CD4-positive, CD25-positive, alpha-beta regulatory T cell (primary cell): Measurements from ENCODE around the gene CAPZB. TPM values are rescaled to one million over a fixed set of nuclear protein-coding genes. Genes with fewer than 3 reads are reported as not detected.

Experiments
- ATAC-seq, 2 donors: fragments of 150-1000 bp; cut with Tn5 transposase; one replicate each; pipeline ENCODE4 v1.10.0; 2021; ENCODE audit warnings: low read depth in 2 of 2, moderate number of reproducible peaks in 2 of 2, moderate library complexity in 1 of 2
- DNase-seq, 3 donors: peaks; one replicate each; pipeline versions ENCODE4 v3.0.0 to v3.0.0-alpha.2; 2012 to 2022; ENCODE audit warnings: mixed read lengths in 1 of 3
- H3K27ac ChIP-seq: one replicate; pipeline ENCODE4 v1.7.0; 2013; ENCODE audit warnings: mild to moderate bottlenecking, low read length; ENCODE audit not compliant: insufficient read depth, poor library complexity, severe bottlenecking
- H3K27me3 ChIP-seq: one replicate; pipeline ENCODE4 v1.7.0; 2013; ENCODE audit warnings: low read length; ENCODE audit not compliant: control insufficient read depth, insufficient read depth
- H3K36me3 ChIP-seq: one replicate; pipeline ENCODE4 v1.7.0; 2013; ENCODE audit warnings: mild to moderate bottlenecking, low read length, moderate library complexity; ENCODE audit not compliant: control insufficient read depth, insufficient read depth
- H3K4me1 ChIP-seq: 2 replicates; pipeline ENCODE4 v1.7.0; 2013; ENCODE audit warnings: mild to moderate bottlenecking, low read length; ENCODE audit not compliant: insufficient read depth, control insufficient read depth, poor library complexity, severe bottlenecking
- H3K4me3 ChIP-seq: one replicate; pipeline ENCODE4 v1.7.0; 2013; ENCODE audit warnings: low read depth, mild to moderate bottlenecking, low read length, moderate library complexity
- H3K9me3 ChIP-seq, 2 experiments: 1 replicate in 1 of 2; 2 replicates in 1 of 2; pipeline ENCODE4 v1.7.0; 2013; ENCODE audit warnings: low read length in 2 of 2, mild to moderate bottlenecking in 1 of 2, moderate library complexity in 1 of 2; ENCODE audit not compliant: control insufficient read depth in 2 of 2
- H3K27ac Mint-ChIP-seq, 3 donors: one replicate each; pipeline ENCODE4 v1.8.0; 2020 to 2022; ENCODE audit warnings: mild to moderate bottlenecking in 3 of 3, mixed read lengths in 3 of 3, moderate library complexity in 2 of 3
- H3K27me3 Mint-ChIP-seq: one replicate; pipeline ENCODE4 v1.8.0; 2022; ENCODE audit warnings: mild to moderate bottlenecking, mixed read lengths
- H3K36me3 Mint-ChIP-seq: one replicate; pipeline ENCODE4 v1.8.0; 2020; ENCODE audit warnings: mixed read lengths
- H3K4me1 Mint-ChIP-seq, 4 donors: one replicate each; pipeline ENCODE4 v1.8.0; 2020 to 2022; ENCODE audit warnings: mixed read lengths in 4 of 4, mild to moderate bottlenecking in 1 of 4
- H3K4me3 Mint-ChIP-seq, 4 donors: one replicate each; pipeline ENCODE4 v1.8.0; 2020 to 2022; ENCODE audit warnings: mild to moderate bottlenecking in 4 of 4, mixed read lengths in 4 of 4, moderate library complexity in 3 of 4
- H3K9me3 Mint-ChIP-seq, 7 donors: one replicate each; pipeline ENCODE4 v1.8.0; 2020 to 2022; ENCODE audit warnings: mixed read lengths in 7 of 7, mild to moderate bottlenecking in 3 of 7, moderate library complexity in 2 of 7
- polyA plus RNA-seq, 4 donors: library from polyadenylated mRNA; unstranded; fragments of 300-500 nt; fragmentation: Illumina TruSeq; gene quantifications; one replicate each; pipeline ENCODE4 v1.2.3, GENCODE V29; 2021
- total RNA-seq: library from RNA; stranded (reverse); gene quantifications from one replicate; pipeline ENCODE4 v1.2.3, GENCODE V29; 2022

Gene CAPZB
- total and polyA plus RNA-seq, 5 donors from 2014 or later = 372 to 588 (median 462) TPM

GRCh38 chr1:19361611-19362147 lies 123.7 kb downstream of the CAPZB start:
- Histone ChIP-seq H3K4me1 (peaks cover 7% of the 10 kb centered on the region), H3K9me3 (no peaks in the 10 kb centered on the region), H3K27ac (no peak overlapping the region), H3K4me3 (no peak overlapping the region), H3K27me3 (no peaks in the 10 kb centered on the region), H3K36me3 (peaks cover 30% of the 10 kb centered on the region)
- no peaks in the 10 kb centered on the region for H3K9me3 Mint-ChIP-seq
- DNase-seq (no peak), ATAC-seq (no peak)
- H3K4me3 Mint-ChIP-seq = no peak overlapping the region
- H3K4me1 Mint-ChIP-seq = peaks cover 6 to 38% (median 30%) of the 10 kb centered on the region in 4 donors
- peaks cover 18% of the 10 kb centered on the region for H3K36me3 Mint-ChIP-seq
- no peaks in the 10 kb centered on the region for H3K27me3 Mint-ChIP-seq
- H3K27ac Mint-ChIP-seq = peak overlapping the region in 1 of 3 donors; percentile 61

- Histone ChIP-seq H3K9me3 (no peaks in the 10 kb centered on the region), H3K4me1 (peaks cover 7% of the 10 kb centered on the region), H3K27ac (no peak overlapping the region), H3K36me3 (peaks cover 37% of the 10 kb centered on the region), H3K27me3 (no peaks in the 10 kb centered on the region), H3K4me3 (no peak overlapping the region)
- peak overlapping the region in 2 of 3 donors; percentile 27 to 61 for H3K27ac Mint-ChIP-seq
- no peak overlapping the region for H3K4me3 Mint-ChIP-seq
- H3K9me3 Mint-ChIP-seq = no peaks in the 10 kb centered on the region
- H3K36me3 Mint-ChIP-seq = peaks cover 18% of the 10 kb centered on the region
- no peaks in the 10 kb centered on the region for H3K27me3 Mint-ChIP-seq
- no peak for ATAC-seq
- no peak for DNase-seq
- H3K4me1 Mint-ChIP-seq = peaks cover 6 to 38% (median 26%) of the 10 kb centered on the region in 4 donors
These were observed 124.3 kb downstream of the CAPZB start for GRCh38 chr1:19360843-19361610.

- Mint-ChIP-seq H3K27ac (peak overlapping the region in 1 of 3 donors; percentile 17), H3K9me3 (no peaks in the 10 kb centered on the region), H3K36me3 (peaks cover 19% of the 10 kb centered on the region), H3K4me1 (peaks cover 6 to 38% (median 23%) of the 10 kb centered on the region in 4 donors), H3K27me3 (no peaks in the 10 kb centered on the region), H3K4me3 (peak overlapping the region in 1 of 4 donors; percentile 29)
- H3K9me3 ChIP-seq = no peaks in the 10 kb centered on the region
- no peak overlapping the region for H3K4me3 ChIP-seq
- peaks cover 7% of the 10 kb centered on the region for H3K4me1 ChIP-seq
- H3K36me3 ChIP-seq = peaks cover 43% of the 10 kb centered on the region
- no peaks in the 10 kb centered on the region for H3K27me3 ChIP-seq
- H3K27ac ChIP-seq = no peak overlapping the region
- no peak for DNase-seq
- no peak for ATAC-seq
These were observed 124.9 kb downstream of the CAPZB start for GRCh38 chr1:19360432-19360831.

GRCh38 chr1:19360016-19360415 lies 125.3 kb downstream of the CAPZB start:
- H3K27me3 Mint-ChIP-seq = no peaks in the 10 kb centered on the region
- Histone ChIP-seq H3K4me3 (no peak overlapping the region), H3K9me3 (no peaks in the 10 kb centered on the region), H3K36me3 (peaks cover 46% of the 10 kb centered on the region), H3K27ac (no peak overlapping the region), H3K27me3 (no peaks in the 10 kb centered on the region), H3K4me1 (peaks cover 7% of the 10 kb centered on the region)
- peak in 1 of 3 donors; percentile 41 for DNase-seq
- peak overlapping the region in 1 of 4 donors; percentile 29 for H3K4me3 Mint-ChIP-seq
- H3K27ac Mint-ChIP-seq = peak overlapping the region in 2 of 3 donors; percentile 17 to 76
- peaks cover 17% of the 10 kb centered on the region for H3K36me3 Mint-ChIP-seq
- no peaks in the 10 kb centered on the region for H3K9me3 Mint-ChIP-seq
- ATAC-seq = no peak
- peaks cover 6 to 37% (median 21%) of the 10 kb centered on the region in 4 donors for H3K4me1 Mint-ChIP-seq

GRCh38 chr1:19359357-19359756 lies 126.0 kb downstream of the CAPZB start:
- Mint-ChIP-seq H3K4me1 (peaks cover 6 to 32% (median 21%) of the 10 kb centered on the region in 4 donors), H3K36me3 (peaks cover 18% of the 10 kb centered on the region), H3K27ac (no peak overlapping the region), H3K4me3 (no peak overlapping the region), H3K27me3 (no peaks in the 10 kb centered on the region), H3K9me3 (no peaks in the 10 kb centered on the region)
- Histone ChIP-seq H3K4me1 (peaks cover 7% of the 10 kb centered on the region), H3K27ac (no peak overlapping the region), H3K36me3 (peaks cover 48% of the 10 kb centered on the region), H3K4me3 (no peak overlapping the region), H3K9me3 (no peaks in the 10 kb centered on the region), H3K27me3 (no peaks in the 10 kb centered on the region)
- DNase-seq (no peak), ATAC-seq (no peak)

GRCh38 chr1:19358710-19359109 lies 126.6 kb downstream of the CAPZB start:
- no peak overlapping the region for H3K27ac Mint-ChIP-seq

GRCh38 chr1:19357299-19357986 lies 127.9 kb downstream of the CAPZB start:
- H3K27me3 ChIP-seq = no peaks in the 10 kb centered on the region

More at GRCh38 chr1:19358710-19359109, 126.6 kb downstream of the CAPZB start:
- Histone ChIP-seq H3K4me1 (peaks cover 7% of the 10 kb centered on the region), H3K36me3 (peaks cover 55% of the 10 kb centered on the region), H3K27ac (no peak overlapping the region), H3K4me3 (no peak overlapping the region), H3K9me3 (no peaks in the 10 kb centered on the region), H3K27me3 (no peaks in the 10 kb centered on the region)
- Mint-ChIP-seq H3K27me3 (no peaks in the 10 kb centered on the region), H3K4me1 (peaks cover 6 to 27% (median 20%) of the 10 kb centered on the region in 4 donors), H3K9me3 (no peaks in the 10 kb centered on the region), H3K4me3 (no peak overlapping the region), H3K36me3 (peaks cover 21% of the 10 kb centered on the region)
- DNase-seq (no peak), ATAC-seq (no peak)

More at GRCh38 chr1:19357299-19357986, 127.9 kb downstream of the CAPZB start:
- Histone ChIP-seq H3K36me3 (peaks cover 61% of the 10 kb centered on the region), H3K27ac (no peak overlapping the region), H3K4me1 (peaks cover 7% of the 10 kb centered on the region), H3K4me3 (no peak overlapping the region), H3K9me3 (no peaks in the 10 kb centered on the region)
- H3K9me3 Mint-ChIP-seq = no peaks in the 10 kb centered on the region
- H3K27me3 Mint-ChIP-seq = no peaks in the 10 kb centered on the region
- no peak for DNase-seq
- H3K27ac Mint-ChIP-seq = peak overlapping the region in 1 of 3 donors; percentile 31
- peaks cover 24% of the 10 kb centered on the region for H3K36me3 Mint-ChIP-seq
- peaks cover 6 to 24% (median 18%) of the 10 kb centered on the region in 4 donors for H3K4me1 Mint-ChIP-seq
- ATAC-seq = no peak
- H3K4me3 Mint-ChIP-seq = no peak overlapping the region
